ENCODE data around the gene OXCT1. TPM values are rescaled to one million over a fixed set of nuclear protein-coding genes. Genes with fewer than 3 reads are reported as not detected.

OXCT1 gene
- total and polyA plus RNA-seq, 2 donors from 2014 or later = 20.5 to 42.7 TPM

DNA sequence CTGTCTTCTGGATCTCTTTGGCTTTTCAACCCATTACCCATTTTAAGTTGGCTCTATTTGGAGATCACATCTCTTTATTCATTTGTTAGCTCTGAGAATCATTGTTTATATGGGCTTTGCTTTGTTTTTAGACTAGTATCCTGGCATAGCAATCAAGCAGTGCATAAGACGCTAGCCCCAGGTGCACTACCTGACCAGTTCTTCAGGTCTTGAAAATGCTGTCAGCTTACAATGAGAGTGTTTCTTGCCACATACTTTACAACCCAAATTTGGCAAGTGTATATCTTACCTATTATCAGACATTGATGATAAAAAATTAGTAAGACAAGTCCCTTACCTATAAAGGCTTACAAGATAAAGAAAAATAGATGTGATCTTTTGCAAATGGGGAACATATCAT is 12.2 kb downstream of the OXCT1 start:
- FAIRE-seq (no peak), DNase-seq (no peak)
- Histone ChIP-seq H3K4me1 (ENCODE audit: control insufficient read depth in 2 of 3, insufficient read depth in 2 of 3, low read depth in 1 of 3, low read length in 3 of 3) (no peaks in the 10 kb centered on the region), H3K27ac (ENCODE audit: low read depth in 2 of 2, low read length in 2 of 2) (no peak overlapping the region), H3K4me3 (ENCODE audit: low read length in 3 of 3) (no peak overlapping the region), H3K27me3 (ENCODE audit: control insufficient read depth, insufficient read depth, low read length) (no peaks in the 10 kb centered on the region), H3K9me3 (ENCODE audit: control insufficient read depth in 2 of 3, insufficient read depth in 1 of 3, low read length in 3 of 3) (no peaks in the 10 kb centered on the region), H3K9ac (ENCODE audit: low read length in 3 of 3) (no peak overlapping the region), H3K36me3 (ENCODE audit: control insufficient read depth in 2 of 3, insufficient read depth in 3 of 3, low read length in 3 of 3) (peaks cover 0 to 3% (median 2%) of the 10 kb centered on the region in 3 donors)
- TF ChIP-seq CTCF (IDR thresholded peaks at IDR 0.05; ENCODE audit: borderline replicate concordance, extremely low read depth, insufficient read depth) = no peak
- intact Hi-C loops (cut with DNase I) = no loop called here

- no peaks in the 10 kb centered on the region for H3K4me1 ChIP-seq (ENCODE audit: control insufficient read depth in 2 of 3, insufficient read depth in 2 of 3, low read depth in 1 of 3, low read length in 3 of 3)
- TF ChIP-seq CTCF (IDR thresholded peaks at IDR 0.05; ENCODE audit: borderline replicate concordance, extremely low read depth, insufficient read depth) = peak; percentile 54
- no peak overlapping the region for H3K4me3 ChIP-seq (ENCODE audit: low read length in 3 of 3)
- H3K27me3 ChIP-seq (ENCODE audit: control insufficient read depth, insufficient read depth, low read length) = no peaks in the 10 kb centered on the region
- no peak overlapping the region for H3K9ac ChIP-seq (ENCODE audit: low read length in 3 of 3)
- no peak overlapping the region for H3K27ac ChIP-seq (ENCODE audit: low read depth in 2 of 2, low read length in 2 of 2)
- peaks cover 2 to 3% (median 3%) of the 10 kb centered on the region in 3 donors for H3K36me3 ChIP-seq (ENCODE audit: control insufficient read depth in 2 of 3, insufficient read depth in 3 of 3, low read length in 3 of 3)
- intact Hi-C loops (cut with DNase I) = no loop called here
- FAIRE-seq (peak; percentile 35), DNase-seq (peak in 4 of 5 donors; percentile 55 to 91 (median 72))
- H3K9me3 ChIP-seq (ENCODE audit: control insufficient read depth in 2 of 3, insufficient read depth in 1 of 3, low read length in 3 of 3) = no peaks in the 10 kb centered on the region
Measured at GRCh38 chr5:41856644-41857491, 13.4 kb downstream of the OXCT1 start.

- H3K27me3 ChIP-seq (ENCODE audit: control insufficient read depth, insufficient read depth, low read length) = no peaks in the 10 kb centered on the region
- FAIRE-seq = no peak
- no peak for DNase-seq
- no peak overlapping the region for H3K27ac ChIP-seq (ENCODE audit: low read depth in 2 of 2, low read length in 2 of 2)
- TF ChIP-seq CTCF (IDR thresholded peaks at IDR 0.05; ENCODE audit: borderline replicate concordance, extremely low read depth, insufficient read depth) = no peak
- no peaks in the 10 kb centered on the region for H3K4me1 ChIP-seq (ENCODE audit: control insufficient read depth in 2 of 3, insufficient read depth in 2 of 3, low read depth in 1 of 3, low read length in 3 of 3)
- H3K9ac ChIP-seq (ENCODE audit: low read length in 3 of 3) = no peak overlapping the region
- H3K36me3 ChIP-seq (ENCODE audit: control insufficient read depth in 2 of 3, insufficient read depth in 3 of 3, low read length in 3 of 3) = peaks cover 3 to 16% (median 13%) of the 10 kb centered on the region in 3 donors
- intact Hi-C loops (cut with DNase I) = no loop called here
- H3K4me3 ChIP-seq (ENCODE audit: low read length in 3 of 3) = no peak overlapping the region
- no peaks in the 10 kb centered on the region for H3K9me3 ChIP-seq (ENCODE audit: control insufficient read depth in 2 of 3, insufficient read depth in 1 of 3, low read length in 3 of 3)
Measured at GRCh38 chr5:41852293-41852692, 17.9 kb downstream of the OXCT1 start.
